Bladder microvascular endothelial cell (primary cell): ENCODE measurements around the gene VAMP4. TPM values are rescaled to one million over a fixed set of nuclear protein-coding genes. Genes with fewer than 3 reads are reported as not detected.

Source experiments
- total RNA-seq: library from RNA; depleted of rRNA; stranded (reverse); fragments of >200 nt; gene quantifications from 2 replicates; pipeline ENCODE4 v1.2.3, GENCODE V29; 2014

Gene VAMP4, protein sequence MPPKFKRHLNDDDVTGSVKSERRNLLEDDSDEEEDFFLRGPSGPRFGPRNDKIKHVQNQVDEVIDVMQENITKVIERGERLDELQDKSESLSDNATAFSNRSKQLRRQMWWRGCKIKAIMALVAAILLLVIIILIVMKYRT
- 4.4 and 8.5 TPM in 2 replicates for total RNA-seq

DNA sequence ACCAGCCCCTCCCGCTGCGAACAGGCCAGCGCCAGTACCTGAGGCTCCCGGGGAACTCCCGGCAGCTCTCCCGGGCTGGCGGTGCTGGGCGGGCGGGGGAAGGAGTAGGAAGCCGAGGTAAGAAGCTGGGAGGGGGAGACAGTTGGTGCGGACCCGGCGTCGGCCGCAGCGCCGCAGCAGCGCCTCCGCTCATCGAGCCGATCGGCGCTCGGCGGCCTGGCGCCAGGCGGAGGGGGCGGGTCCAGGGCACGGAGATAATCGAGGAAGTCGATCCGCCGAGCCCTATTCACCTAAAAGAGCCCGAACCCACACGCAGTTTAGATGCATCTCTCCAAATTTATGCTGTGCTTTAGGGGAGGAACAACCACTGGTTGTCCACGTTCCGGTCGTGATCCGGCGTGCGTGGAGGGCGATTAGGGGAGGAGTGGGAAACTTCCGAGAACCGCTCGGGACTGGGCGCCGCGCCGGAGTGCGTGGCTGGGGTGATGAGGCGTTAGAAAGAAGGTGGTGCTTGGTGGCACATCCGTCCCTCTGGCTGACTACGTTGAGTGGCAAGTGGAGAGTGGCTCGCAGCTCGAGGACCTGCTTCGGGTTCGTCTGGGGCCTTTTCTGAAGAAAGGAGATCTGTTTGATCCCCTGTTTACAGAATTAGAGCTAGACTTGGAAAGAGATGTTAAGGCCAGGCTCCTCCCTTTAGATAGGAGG lies at the start of gene VAMP4:
Gene VAMP4 (minus strand): TSS at position 194 of the 705 bp plus-strand sequence. CDS start 3,651 bp downstream, outside the sequence.

DNA sequence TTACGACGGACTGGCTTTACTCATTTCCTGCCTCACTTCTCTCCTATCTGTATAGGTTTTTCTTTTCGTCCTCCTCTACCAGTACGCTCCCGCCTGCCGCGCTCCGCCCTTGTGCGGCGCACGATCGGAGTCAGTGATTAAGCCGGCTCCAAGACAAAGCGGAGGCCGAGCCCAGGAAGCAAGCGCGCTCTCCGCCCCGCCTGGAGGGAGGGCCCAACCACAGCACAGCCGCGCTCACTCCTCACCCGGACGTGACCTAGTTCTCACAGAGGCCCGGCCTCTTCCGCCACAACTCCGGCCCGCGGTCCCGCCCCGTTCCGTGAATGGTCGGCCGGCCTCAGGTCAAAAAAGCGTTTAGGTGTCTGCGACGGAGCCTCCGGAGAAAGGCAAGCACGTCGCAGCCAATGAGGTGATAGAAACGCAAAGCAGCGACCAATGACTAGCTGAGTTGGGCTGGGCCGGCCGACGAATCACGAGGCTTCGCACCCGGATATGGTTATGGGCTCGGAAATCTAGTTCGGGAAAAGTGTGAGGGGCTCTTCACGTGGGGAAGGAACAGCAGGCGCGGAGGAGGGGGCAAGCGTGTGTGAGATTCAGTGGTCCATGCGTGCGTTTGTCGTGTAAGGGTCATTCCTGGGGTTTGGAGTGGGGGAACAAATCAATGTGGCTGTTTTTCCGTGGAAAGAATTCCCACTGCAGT lies 39.5 kb upstream of the VAMP4 start, which contains the start of gene METTL13:
Gene METTL13 (plus strand): TSS at position 485 of the 700 bp plus-strand sequence. CDS start 308 bp downstream, outside the sequence.

DNA sequence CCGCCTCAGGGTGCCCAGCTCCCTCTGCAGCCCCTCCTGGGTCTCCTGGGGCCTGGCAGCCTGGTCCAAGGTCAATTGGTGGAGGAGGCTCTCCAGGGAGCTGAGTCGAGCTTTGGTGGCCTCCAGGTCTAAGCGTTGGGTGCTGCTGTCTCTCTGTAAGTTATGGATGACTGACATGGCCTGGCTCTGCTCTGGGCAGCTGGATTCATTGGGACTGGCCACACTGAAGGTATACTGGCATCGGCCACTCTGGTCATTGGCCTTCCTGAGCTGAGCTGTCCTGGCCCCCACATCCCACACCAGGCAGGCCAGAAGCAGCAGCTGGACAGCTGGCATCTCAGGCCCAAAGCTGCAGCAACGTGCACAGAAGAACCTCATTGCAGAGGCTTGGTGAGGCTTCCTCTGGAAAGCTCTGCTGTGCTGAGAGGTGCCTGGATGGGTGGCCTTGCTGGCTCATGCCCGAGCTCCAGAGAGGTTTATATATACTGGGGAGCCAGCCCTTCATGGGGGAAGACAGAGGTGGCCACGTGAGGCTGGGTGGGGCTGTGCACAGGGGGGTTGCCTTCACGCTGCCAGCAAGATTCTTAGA lies 89.5 kb downstream of the VAMP4 start, which contains the start of gene MYOC:
Gene MYOC (minus strand): TSS at position 455 of the 589 bp plus-strand sequence. CDS start 77 bp downstream, at position 378.

Other genes with a start within 250 kb of the VAMP4 start
- gene MYOCOS, start 119.8 kb downstream of the VAMP4 start, total RNA-seq = 0.06 TPM in 1 of 2 replicates, not detected in the other
- gene MYOC, start 89.4 kb downstream of the VAMP4 start, total RNA-seq = not detected in 2 replicates
- gene METTL13, start 39.6 kb upstream of the VAMP4 start, total RNA-seq = 18.9 and 38.0 TPM in 2 replicates
- gene DNM3, start 99.4 kb upstream of the VAMP4 start, total RNA-seq = 3.1 and 4.2 TPM in 2 replicates